ENCODE results near the gene ELFN2. TPM values are rescaled to one million over a fixed set of nuclear protein-coding genes. Genes with fewer than 3 reads are reported as not detected.

Gene ELFN2
- total and polyA plus RNA-seq, 12 donors = 0.04 to 3.3 (median 0.32) TPM; not detected in 2

- TF ChIP-seq CTCF (IDR thresholded peaks at IDR 0.05) (no peak), POLR2A (IDR thresholded peaks at IDR 0.05) (no peak)
- H3K4me1 ChIP-seq (replicated peaks in 1 of 2) = no peaks in the 10 kb centered on the region
- no peaks in the 10 kb centered on the region for H3K36me3 ChIP-seq (replicated peaks in 1 of 2)
- peaks cover 58% of the 10 kb centered on the region for H3K27me3 ChIP-seq
- no peak overlapping the region for H3K27ac ChIP-seq
- DNase-seq = no peak
- intact Hi-C loops (cut with DNase I) = no loop called here
- H3K9me3 ChIP-seq (replicated peaks in 1 of 3) = no peaks in the 10 kb centered on the region
- 72 to 82% (median 77%) methylated on average over 8 of the region's 8 CpGs for WGBS, 4 donors
- no peak overlapping the region for H3K4me3 ChIP-seq
Measured at GRCh38 chr22:37328017-37328416, 99.3 kb downstream of the ELFN2 start.

GRCh38 chr22:37326726-37327125 lies 100.6 kb downstream of the ELFN2 start:
- Histone ChIP-seq H3K9me3 (replicated peaks in 1 of 3) (no peaks in the 10 kb centered on the region), H3K27ac (no peak overlapping the region), H3K27me3 (peaks cover 50% of the 10 kb centered on the region), H3K4me1 (replicated peaks in 1 of 2) (no peaks in the 10 kb centered on the region), H3K4me3 (no peak overlapping the region), H3K36me3 (replicated peaks in 1 of 2) (no peaks in the 10 kb centered on the region)
- WGBS, 4 donors = 35 to 55% (median 45%) methylated on average over 6 to 7 of the region's 7 CpGs
- DNase-seq = no peak
- intact Hi-C loops (cut with DNase I) = no loop called here
- no peak for TF ChIP-seq POLR2A (IDR thresholded peaks at IDR 0.05)
- TF ChIP-seq CTCF (IDR thresholded peaks at IDR 0.05) = no peak

GRCh38 chr22:37325039-37325395 lies 102.3 kb downstream of the ELFN2 start:
- Histone ChIP-seq H3K4me3 (no peak overlapping the region), H3K4me1 (replicated peaks in 1 of 2) (no peaks in the 10 kb centered on the region), H3K27ac (no peak overlapping the region), H3K36me3 (replicated peaks in 1 of 2) (no peaks in the 10 kb centered on the region), H3K9me3 (replicated peaks in 1 of 3) (no peaks in the 10 kb centered on the region), H3K27me3 (peaks cover 46% of the 10 kb centered on the region)
- DNase-seq = no peak
- 2 to 5% (median 4%) methylated on average over 13 to 21 of the region's 21 CpGs for WGBS, 4 donors
- intact Hi-C loops (cut with DNase I) = no loop called here
- TF ChIP-seq CTCF (IDR thresholded peaks at IDR 0.05) (no peak), POLR2A (IDR thresholded peaks at IDR 0.05) (no peak)

GRCh38 chr22:37324340-37325038 lies 102.8 kb downstream of the ELFN2 start:
- H3K9me3 ChIP-seq (replicated peaks in 1 of 3) = no peaks in the 10 kb centered on the region
- DNase-seq = no peak
- intact Hi-C loops (cut with DNase I) = no loop called here
- TF ChIP-seq CTCF (IDR thresholded peaks at IDR 0.05) (no peak), POLR2A (IDR thresholded peaks at IDR 0.05) (no peak)
- no peaks in the 10 kb centered on the region for H3K4me1 ChIP-seq (replicated peaks in 1 of 2)
- no peaks in the 10 kb centered on the region for H3K36me3 ChIP-seq (replicated peaks in 1 of 2)
- H3K27ac ChIP-seq = no peak overlapping the region
- H3K4me3 ChIP-seq = no peak overlapping the region
- peaks cover 46% of the 10 kb centered on the region for H3K27me3 ChIP-seq
- WGBS, 4 donors = 8 to 32% (median 14%) methylated on average over 12 to 51 of the region's 51 CpGs
